ENCODE results near the gene PTCHD1.
A peak's percentile ranks its signal among the peaks of the same experiment; 100 is the strongest.

Gene PTCHD1

DNA sequence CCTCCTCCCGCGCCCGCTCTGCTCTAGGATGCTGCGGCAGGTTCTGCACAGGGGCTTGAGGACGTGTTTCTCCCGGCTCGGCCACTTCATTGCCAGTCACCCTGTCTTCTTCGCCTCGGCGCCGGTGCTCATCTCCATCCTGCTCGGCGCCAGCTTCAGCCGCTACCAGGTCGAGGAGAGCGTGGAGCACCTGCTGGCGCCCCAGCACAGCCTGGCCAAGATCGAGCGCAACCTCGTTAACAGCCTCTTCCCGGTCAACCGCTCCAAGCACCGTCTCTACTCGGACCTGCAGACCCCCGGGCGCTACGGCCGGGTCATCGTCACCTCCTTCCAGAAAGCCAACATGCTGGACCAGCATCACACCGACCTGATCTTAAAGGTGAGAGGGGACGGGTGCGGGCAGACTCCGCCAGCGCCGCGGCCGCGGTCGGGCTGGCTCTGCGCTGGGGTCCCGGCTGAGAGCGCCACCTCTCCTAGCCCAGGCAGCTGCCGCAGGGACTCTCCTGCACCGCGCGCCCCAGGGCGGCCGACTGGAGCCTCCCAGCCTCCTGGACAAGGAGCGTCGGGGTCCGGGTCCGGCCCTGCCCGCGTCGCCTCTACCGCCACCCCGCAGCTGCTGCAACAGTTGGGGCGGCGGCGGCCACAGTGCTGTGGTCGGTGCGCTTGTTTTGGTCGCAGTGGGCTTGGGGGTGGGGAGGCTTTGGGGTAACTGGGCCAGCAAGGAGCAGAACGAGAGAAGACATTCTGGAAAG, at the start of gene PTCHD1:
Gene PTCHD1, plus strand, starts transcription at position 2 of the 752 bp plus-strand sequence. Its CDS starts 27 bp downstream, at position 29.
- H3K4me3 ChIP-seq (ENCODE audit: low read depth, low read length), result peak within 1 kb of the TSS; percentile 47

DNA sequence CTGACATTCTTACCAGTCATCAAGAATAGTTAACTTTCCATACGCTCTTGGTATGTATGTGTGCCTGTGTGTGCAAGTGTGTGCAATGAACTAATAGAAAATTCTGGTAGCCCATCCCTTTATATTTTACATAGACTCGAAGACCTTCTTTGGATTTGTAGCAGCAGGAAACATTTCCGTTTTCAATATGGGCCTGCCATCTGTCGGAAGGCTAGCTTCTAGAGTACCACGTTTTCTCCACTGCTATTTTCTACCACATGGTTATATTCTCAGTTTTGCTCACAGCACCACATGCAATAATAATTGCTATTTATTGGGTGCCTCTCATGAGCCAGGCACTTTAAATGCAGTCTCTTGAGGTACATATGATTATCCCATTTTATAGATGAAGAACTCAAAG, 47.9 kb upstream of the PTCHD1 start:
- no peak overlapping the region for H3K4me3 ChIP-seq (ENCODE audit: low read depth, low read length)

DNA sequence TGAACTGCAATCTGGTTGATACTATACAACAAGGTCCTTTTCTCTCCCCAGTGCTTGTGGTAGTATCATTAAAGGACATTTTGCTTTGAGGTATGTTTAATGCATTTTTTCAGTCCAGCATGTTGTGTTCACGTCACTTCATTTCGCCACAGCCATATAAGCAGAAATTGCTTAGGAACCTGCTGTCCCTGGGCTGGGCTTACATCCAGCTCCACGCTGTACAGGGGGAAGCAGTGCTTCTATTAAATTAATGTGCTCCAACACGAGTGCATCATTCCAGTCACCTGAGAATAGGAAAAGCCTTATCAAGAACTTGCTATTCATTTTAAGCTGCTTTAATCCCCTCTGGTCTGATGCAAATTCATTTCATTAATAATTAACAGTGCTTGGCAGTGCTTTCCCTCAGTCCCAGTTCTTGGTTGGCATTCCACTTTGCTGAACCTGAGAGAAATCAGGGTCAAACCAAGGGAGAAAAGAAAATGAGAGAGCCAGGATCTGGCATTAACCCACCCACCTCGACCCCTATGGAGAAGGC, 47.4 kb upstream of the PTCHD1 start:
- H3K4me3 ChIP-seq (ENCODE audit: low read depth, low read length), result no peak overlapping the region

DNA sequence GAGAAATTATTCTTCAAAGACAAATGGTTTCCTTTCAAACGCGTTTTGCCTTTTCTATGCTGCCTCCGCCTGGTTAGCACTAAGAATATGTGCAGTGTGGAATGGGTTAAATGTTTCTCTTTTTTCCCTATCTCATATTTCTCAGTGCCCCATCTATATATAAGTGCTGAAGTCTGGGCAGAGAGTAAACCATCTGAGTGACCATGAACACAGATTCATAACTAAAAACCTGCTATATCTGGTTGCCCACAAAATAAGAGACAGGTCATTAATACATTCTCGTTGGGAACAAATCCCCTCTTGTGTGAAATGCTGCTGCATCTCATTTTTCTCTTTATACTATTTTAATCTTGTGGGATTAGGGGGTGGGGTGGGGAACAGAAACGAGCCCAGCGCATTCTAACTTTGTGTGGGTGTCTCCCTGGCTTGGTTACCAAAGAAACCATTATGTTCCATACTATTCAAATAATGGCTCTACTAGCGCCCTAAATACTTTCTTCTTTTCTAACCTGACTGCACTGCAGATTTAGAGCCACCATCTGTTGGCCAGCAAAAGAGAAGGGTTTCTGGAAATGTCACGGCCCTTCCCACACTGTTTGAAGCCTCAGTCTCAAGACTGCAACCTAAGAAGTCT, 42.2 kb upstream of the PTCHD1 start:
- H3K4me3 ChIP-seq (ENCODE audit: low read depth, low read length), result no peak overlapping the region

- no peak overlapping the region for H3K4me3 ChIP-seq (ENCODE audit: low read depth, low read length)
Observed at GRCh38 chrX:23292988-23293651, 41.5 kb upstream of the PTCHD1 start.

DNA sequence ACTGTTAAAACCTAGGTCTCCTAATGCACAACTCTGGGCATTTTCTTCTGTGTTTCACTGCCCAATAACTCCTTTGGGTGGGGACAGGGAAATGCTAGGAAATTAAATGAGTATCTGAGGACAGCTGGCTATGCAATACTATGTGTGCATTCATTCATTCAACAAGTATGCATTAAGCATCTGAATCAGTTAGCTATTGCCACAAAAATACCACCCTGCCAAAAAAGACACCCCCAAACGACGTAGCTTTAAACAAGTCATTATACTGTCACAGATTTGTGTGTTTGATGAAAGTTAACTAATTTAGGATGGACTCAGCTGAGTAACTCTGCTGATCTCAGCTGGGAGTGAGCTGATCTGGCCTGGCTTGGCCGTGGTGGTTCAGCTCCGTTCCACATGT, 29.8 kb upstream of the PTCHD1 start:
- H3K4me3 ChIP-seq (ENCODE audit: low read depth, low read length), result no peak overlapping the region

GRCh38 chrX:23311731-23312130, 22.9 kb upstream of the PTCHD1 start:
- no peak overlapping the region for H3K4me3 ChIP-seq (ENCODE audit: low read depth, low read length)

- H3K4me3 ChIP-seq (ENCODE audit: low read depth, low read length), result no peak overlapping the region
Observed at GRCh38 chrX:23312136-23312535, 22.5 kb upstream of the PTCHD1 start.

GRCh38 chrX:23317799-23318724, 16.6 kb upstream of the PTCHD1 start:
- H3K4me3 ChIP-seq (ENCODE audit: low read depth, low read length), result no peak overlapping the region

DNA sequence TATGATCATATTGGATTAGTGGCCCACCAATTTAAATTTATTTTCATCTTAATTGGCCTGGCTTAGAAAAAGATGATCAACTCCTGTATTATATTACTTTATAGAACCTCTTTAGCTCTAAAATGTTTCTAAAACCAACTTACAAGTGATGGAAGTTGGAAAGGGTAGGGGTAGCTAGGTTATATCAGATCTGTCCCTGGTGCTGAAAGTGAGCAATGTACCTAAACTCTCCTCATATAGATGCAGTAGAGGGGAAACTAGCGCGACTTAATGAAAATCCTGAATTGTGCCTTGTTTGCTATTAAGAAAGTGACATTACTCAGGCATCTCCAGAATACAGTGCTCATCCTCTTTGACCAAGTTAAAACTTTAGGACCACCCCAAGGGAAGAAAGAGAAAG, 7.5 kb upstream of the PTCHD1 start:
- no peak overlapping the region for H3K4me3 ChIP-seq (ENCODE audit: low read depth, low read length)

- peak overlapping the region; percentile 45 for H3K4me3 ChIP-seq (ENCODE audit: low read depth, low read length)
Observed at GRCh38 chrX:23331701-23332100, 2.9 kb upstream of the PTCHD1 start.

DNA sequence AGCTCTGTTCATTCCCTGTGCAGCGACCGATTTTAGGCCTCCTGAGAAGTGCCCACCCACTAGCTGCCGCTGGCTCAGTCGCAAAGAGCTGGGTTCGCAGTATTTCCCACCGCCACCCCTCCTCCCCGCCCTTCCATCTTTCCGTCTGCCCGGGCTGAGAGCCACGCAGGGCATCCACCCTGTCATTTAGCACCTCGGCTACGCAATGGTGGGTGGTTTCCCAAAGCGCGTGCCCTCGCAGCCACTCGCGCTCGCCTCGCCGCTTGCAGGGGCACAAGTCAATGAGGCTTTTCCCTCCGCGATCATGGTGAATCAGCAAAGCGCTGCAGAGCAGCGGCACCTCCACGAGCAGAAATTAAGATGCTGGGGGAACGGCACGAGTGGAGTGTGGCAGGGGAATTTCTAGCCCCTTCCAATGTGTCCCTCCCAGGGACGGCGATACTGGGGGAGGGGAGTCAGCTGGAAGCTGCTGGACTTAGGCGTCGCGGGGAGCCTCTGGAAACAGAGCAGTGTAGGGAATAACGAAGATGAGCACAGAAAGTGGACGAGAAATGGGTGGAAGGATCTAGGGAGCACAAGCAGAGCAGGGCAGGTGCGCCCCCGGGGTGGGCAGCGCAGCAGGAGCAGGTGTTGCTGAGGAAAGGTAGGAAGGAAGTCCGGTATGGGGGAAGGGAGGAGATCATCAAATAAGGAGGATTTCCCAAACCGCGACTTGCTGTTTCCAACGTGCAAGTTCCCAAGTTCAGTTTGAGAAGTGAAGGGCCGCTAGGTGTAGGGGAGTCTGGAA, 2.4 kb upstream of the PTCHD1 start:
- H3K4me3 ChIP-seq (ENCODE audit: low read depth, low read length), result peak overlapping the region; percentile 45

DNA sequence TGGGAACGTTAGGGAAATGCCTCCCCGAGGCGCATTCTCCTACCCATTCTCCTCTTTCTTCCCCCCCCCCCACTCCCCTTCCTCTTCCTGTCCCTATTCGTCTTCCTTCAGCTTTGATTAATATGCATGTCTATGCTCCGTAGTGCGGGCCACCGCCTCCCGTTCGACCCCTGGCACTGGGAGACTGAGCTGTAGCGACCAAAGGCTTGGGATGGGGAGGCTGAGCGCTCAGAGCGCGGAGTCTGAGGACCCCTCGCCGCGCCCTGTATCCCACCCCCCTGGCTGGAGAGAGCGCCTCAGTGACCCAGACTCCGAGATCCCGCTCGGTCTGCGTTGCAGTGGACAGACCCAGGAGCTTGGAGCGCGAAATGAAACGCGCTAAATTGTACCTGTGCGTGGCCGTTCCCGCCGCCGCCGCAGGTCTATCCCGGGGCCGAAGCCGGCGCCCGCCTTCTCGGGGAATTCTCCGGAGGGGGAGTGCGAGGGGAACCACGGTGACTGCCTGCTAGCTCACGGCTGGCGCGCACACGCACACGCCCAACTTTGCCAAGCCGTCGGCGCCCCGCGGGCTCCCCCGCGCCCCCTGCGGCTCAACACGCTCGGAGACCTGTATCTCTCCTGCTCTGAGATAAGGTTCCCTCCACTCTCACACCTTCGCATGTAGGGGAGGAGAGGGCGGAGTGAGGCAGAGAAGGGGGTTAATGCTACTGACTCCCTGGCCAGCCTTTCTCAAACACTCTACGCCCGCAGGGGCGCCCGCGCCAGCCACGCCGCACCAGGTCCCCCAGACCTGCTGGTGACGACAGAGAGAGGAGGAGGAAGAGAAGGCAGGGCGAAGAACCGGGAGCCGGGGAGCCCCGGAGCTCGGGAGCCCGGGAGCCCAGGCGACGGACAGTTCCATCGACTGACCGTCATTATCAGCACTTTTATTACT, 1.5 kb upstream of the PTCHD1 start:
- H3K4me3 ChIP-seq (ENCODE audit: low read depth, low read length), result peak overlapping the region; percentile 45

DNA sequence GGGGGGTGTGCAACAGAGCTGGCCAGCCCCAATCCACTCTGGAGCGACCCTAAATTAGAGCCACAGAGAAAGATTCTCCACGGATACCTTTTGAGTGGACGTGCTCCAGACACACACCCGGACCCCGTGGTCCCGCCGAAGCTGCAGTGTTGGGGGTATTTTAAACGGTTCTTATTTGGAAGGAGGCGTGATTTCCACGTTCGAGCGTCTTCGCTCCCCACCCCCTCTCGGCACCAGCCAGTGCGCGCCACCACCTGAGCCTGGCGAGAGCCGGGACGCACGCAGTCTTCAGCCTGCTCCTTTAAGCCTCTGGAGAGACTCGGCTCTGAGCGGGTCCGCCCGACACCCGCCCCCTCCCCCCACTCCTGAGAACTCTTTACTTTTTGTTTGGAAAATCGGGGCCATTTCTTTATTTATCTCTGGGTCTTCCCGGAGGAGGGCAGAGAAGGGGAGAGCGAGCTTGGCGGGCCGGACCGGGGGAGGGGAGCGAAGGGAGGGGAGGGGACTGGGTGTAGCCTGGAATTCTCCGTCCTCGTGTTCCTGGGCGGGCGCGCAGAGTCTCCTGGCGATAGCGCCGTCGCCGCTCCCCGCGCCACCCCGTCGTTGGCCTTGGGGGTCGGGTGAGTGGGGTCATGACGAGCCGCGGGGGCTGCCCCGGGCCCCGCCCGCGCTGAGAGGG, 668 bp upstream of the PTCHD1 start:
- H3K4me3 ChIP-seq (ENCODE audit: low read depth, low read length), result peak overlapping the region; percentile 27

DNA sequence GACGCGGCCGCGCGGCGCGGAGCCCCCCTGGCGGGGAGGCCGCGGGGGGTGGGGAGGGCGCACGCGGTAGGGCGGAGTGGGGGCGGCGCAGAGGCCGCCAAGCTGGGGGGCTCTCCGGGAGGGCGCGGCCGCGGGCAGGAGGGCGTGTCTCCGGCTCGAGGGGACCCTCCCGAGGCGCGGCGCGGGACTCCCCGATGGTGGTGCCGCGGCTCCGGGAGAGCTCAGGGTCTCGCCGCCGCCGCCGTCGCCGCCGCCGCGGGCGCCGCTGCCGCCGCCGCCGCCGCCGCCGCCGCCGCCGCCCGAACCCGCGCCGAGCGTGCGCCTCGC, 165 bp upstream of the PTCHD1 start:
- peak overlapping the region; percentile 27 for H3K4me3 ChIP-seq (ENCODE audit: low read depth, low read length)

GRCh38 chrX:23338334-23338733, 3.7 kb downstream of the PTCHD1 start:
- no peak overlapping the region for H3K4me3 ChIP-seq (ENCODE audit: low read depth, low read length)

GRCh38 chrX:23341452-23341851, 6.8 kb downstream of the PTCHD1 start:
- H3K4me3 ChIP-seq (ENCODE audit: low read depth, low read length), result no peak overlapping the region

- no peak overlapping the region for H3K4me3 ChIP-seq (ENCODE audit: low read depth, low read length)
Observed at GRCh38 chrX:23344238-23344903, 9.7 kb downstream of the PTCHD1 start.

Measured in iPS-11a (cell line).